Endothelial cell of umbilical vein (primary cell): ENCODE data around the gene DHX30. TPM values are rescaled to one million over a fixed set of nuclear protein-coding genes. Genes with fewer than 3 reads are reported as not detected.

Source experiments
- Bru-seq: library from RNA; stranded (reverse); fragments of 400-500 nt; gene quantifications from one replicate; lab custom pipeline; 2021; lab: Mats Ljungman, UMichigan
- BruChase-seq, 2 experiments: library from RNA; stranded (reverse); fragments of 400-500 nt; gene quantifications; one replicate each; lab custom pipeline; 2021; lab: Mats Ljungman, UMichigan
- BruUV-seq: library from RNA; stranded (reverse); fragments of 400-500 nt; replicated peaks from 2 replicates; lab custom pipeline; 2021; lab: Mats Ljungman, UMichigan
- CTCF ChIA-PET: fragments of 300-600, 350-600 bp; sonication (Branson Sonifier 250); formaldehyde crosslinking; loops from one replicate; lab custom pipeline; 2021; ENCODE audit warnings: antibody characterized with exemption, inconsistent platforms; lab: Charles Lee
- POLR2A ChIA-PET: fragments of 300-600, 350-600 bp; sonication (Branson Sonifier 250); formaldehyde crosslinking; loops from one replicate; lab custom pipeline; 2021; ENCODE audit warnings: antibody characterized with exemption, inconsistent platforms; lab: Charles Lee
- DNase-seq: peaks from one replicate; pipeline ENCODE4 v3.0.0-alpha.2; 2011; ENCODE audit warnings: low read depth, low spot score
- FAIRE-seq: peaks from 2 replicates; lab custom pipeline; 2011; peaks lifted over from hg19 to GRCh38; lab: Jason Lieb, UNC
- H2AFZ ChIP-seq: 2 replicates; pipeline ENCODE4 v1.6.0; 2012; ENCODE audit warnings: low read depth, low read length, control low read depth, inconsistent platforms
- H3K27ac ChIP-seq: 2 replicates; pipeline ENCODE4 v1.5.1; 2011; ENCODE audit warnings: low read depth, mild to moderate bottlenecking, control low read depth, low read length, moderate library complexity; ENCODE audit not compliant: insufficient read depth
- H3K27me3 ChIP-seq, 2 experiments: 2 replicates each; pipeline versions ENCODE4 v1.6.0 to v1.6.1; 2011; ENCODE audit warnings: low read length in 2 of 2, mixed read lengths in 1 of 2; ENCODE audit not compliant: control insufficient read depth in 2 of 2, insufficient read depth in 2 of 2
- H3K36me3 ChIP-seq, 2 experiments: 2 replicates in 1 of 2; 3 replicates in 1 of 2; pipeline ENCODE4 v1.5.1; 2011; ENCODE audit warnings: low read length in 2 of 2, mild to moderate bottlenecking in 1 of 2, moderate library complexity in 1 of 2; ENCODE audit not compliant: control insufficient read depth in 2 of 2, insufficient read depth in 2 of 2; ENCODE audit errors: extremely low read depth in 1 of 2
- H3K4me1 ChIP-seq: 3 replicates; pipeline ENCODE4 v1.5.1; 2011; ENCODE audit warnings: mild to moderate bottlenecking, low read length; ENCODE audit not compliant: control insufficient read depth, insufficient read depth; ENCODE audit errors: extremely low read depth
- H3K4me2 ChIP-seq: 2 replicates; pipeline ENCODE4 v1.6.1; 2011; ENCODE audit warnings: low read length, control low read depth, mixed read lengths; ENCODE audit not compliant: insufficient read depth
- H3K4me3 ChIP-seq, 3 experiments: fragments of 200-600 bp in 1 of 3; sonication (generic), shearing (Covaris generic) in 1 of 3; replicated peaks in 1 of 3; 2 replicates each; pipeline ENCODE4 v1.5.1; 2011 to 2016; ENCODE audit warnings: control low read depth in 3 of 3, low read length in 3 of 3, mild to moderate bottlenecking in 2 of 3, inconsistent platforms in 1 of 3, low read depth in 1 of 3, moderate library complexity in 1 of 3; ENCODE audit not compliant: insufficient read depth in 1 of 3
- H3K79me2 ChIP-seq: 2 replicates; pipeline ENCODE4 v1.6.0; 2012; ENCODE audit warnings: low read length, inconsistent platforms; ENCODE audit not compliant: control insufficient read depth, insufficient read depth
- H3K9ac ChIP-seq: replicated peaks from 2 replicates; pipeline ENCODE3; 2011; ENCODE audit warnings: low read length, control low read depth; ENCODE audit not compliant: insufficient read depth; ENCODE audit errors: extremely low read depth
- H3K9me1 ChIP-seq: replicated peaks from 3 replicates; pipeline ENCODE4 v1.6.0; 2011; ENCODE audit warnings: mild to moderate bottlenecking, low read length; ENCODE audit not compliant: control insufficient read depth, insufficient read depth; ENCODE audit errors: extremely low read depth
- H3K9me3 ChIP-seq: replicated peaks from 2 replicates; pipeline ENCODE4 v1.5.1; 2012; ENCODE audit warnings: low read length, inconsistent platforms; ENCODE audit not compliant: control insufficient read depth, insufficient read depth
- H4K20me1 ChIP-seq: replicated peaks from 2 replicates; pipeline ENCODE3; 2011; ENCODE audit warnings: mild to moderate bottlenecking, low read length; ENCODE audit not compliant: control insufficient read depth, insufficient read depth; ENCODE audit errors: extremely low read depth
- CTCF ChIP-seq, 2 donors: IDR thresholded peaks; 1 replicate in 1 of 2; 2 replicates in 1 of 2; pipeline ENCODE4 v1.5.1; 2011; ENCODE audit warnings: low read length in 2 of 2, mild to moderate bottlenecking in 2 of 2, moderate library complexity in 2 of 2, control low read depth in 1 of 2, inconsistent platforms in 1 of 2, low read depth in 1 of 2; ENCODE audit not compliant: insufficient read depth in 1 of 2; ENCODE audit errors: extremely low read depth in 1 of 2
- EZH2 ChIP-seq: IDR thresholded peaks from 2 replicates; pipeline ENCODE4 v1.6.1; 2012; ENCODE audit warnings: borderline replicate concordance, low read depth, mild to moderate bottlenecking, moderate library complexity, low read length, inconsistent platforms; ENCODE audit not compliant: severe bottlenecking
- FOS ChIP-seq: IDR thresholded peaks from 2 replicates; pipeline ENCODE4 v1.6.1; 2011; ENCODE audit warnings: mild to moderate bottlenecking, low read length, moderate library complexity, borderline replicate concordance; ENCODE audit not compliant: insufficient read depth
- GATA2 ChIP-seq: IDR thresholded peaks from 2 replicates; pipeline ENCODE4 v1.7.0; 2011; ENCODE audit warnings: low read depth, mild to moderate bottlenecking, moderate library complexity, mixed read lengths, low read length; ENCODE audit not compliant: insufficient read length, insufficient read depth
- JUN ChIP-seq: IDR thresholded peaks from 2 replicates; pipeline ENCODE4 v1.6.1; 2011; ENCODE audit warnings: borderline replicate concordance, low read depth; ENCODE audit not compliant: insufficient read length, insufficient read depth
- MAX ChIP-seq: IDR thresholded peaks from 2 replicates; pipeline ENCODE4 v1.6.1; 2011; ENCODE audit not compliant: insufficient read depth, insufficient read length
- MYC ChIP-seq: IDR thresholded peaks from one replicate; pipeline ENCODE4 v1.6.1; 2011; ENCODE audit warnings: mild to moderate bottlenecking, low read depth, low read length
- POLR2A ChIP-seq: IDR thresholded peaks from 2 replicates; pipeline ENCODE4 v1.6.1; 2012; ENCODE audit warnings: low read depth, mild to moderate bottlenecking, control low read depth, low read length
- POLR2AphosphoS5 ChIP-seq: IDR thresholded peaks from 2 replicates; pipeline ENCODE4 v1.6.1; 2012; ENCODE audit warnings: low read depth, mild to moderate bottlenecking, control low read depth, low read length, moderate library complexity; ENCODE audit not compliant: insufficient read depth
- dilution Hi-C: fragments of 300-500 bp; cut with MboI; formaldehyde crosslinking; loops from one replicate; pipeline ENCODE4 v1.15.0; 2019; ENCODE audit warnings: low sequenced_read_pairs; ENCODE audit not compliant: extremely low pct_ligation_motif_present
- intact Hi-C: fragments of 100-400 bp; cut with micrococcal nuclease; formaldehyde crosslinking; loops from one replicate; pipeline ENCODE4 v1.10.0; 2022
- long read RNA-seq: library from polyadenylated mRNA; stranded (forward); transcript quantifications from one replicate; pipeline ENCODE4 v2.0.0, GENCODE V29; 2021
- polyA minus RNA-seq, 3 experiments: library from RNA; depleted of rRNA, polyadenylated mRNA; stranded (reverse); fragments of >200 nt; gene quantifications; 1 replicate in 1 of 3; 2 replicates in 2 of 3; pipeline ENCODE4 v1.2.3, GENCODE V29; 2011
- polyA plus RNA-seq, 4 experiments: library from polyadenylated mRNA; depleted of rRNA in 3 of 4; stranded (reverse) in 3 of 4; unstranded in 1 of 4; fragments of >200 nt; gene quantifications; 2 replicates each; pipeline versions ENCODE4 v1.2.1 to v1.2.3, GENCODE V29; 2011 to 2012; ENCODE audit warnings: missing spikeins in 1 of 4
- total RNA-seq: library from RNA; stranded (reverse); gene quantifications from 2 replicates; pipeline ENCODE4 v1.2.3, GENCODE V29; 2021

Gene DHX30
- total RNA-seq = 85.2 and 86.9 TPM in 2 replicates
- 79.0 and 80.1 TPM in 2 replicates for polyA plus RNA-seq
- 55.6 and 63.3 TPM in 2 replicates for polyA plus RNA-seq (2011; cell fraction: cytosol; rRNA removed)
- polyA plus RNA-seq (2011; cell fraction: nucleus; rRNA removed) = 191 and 198 TPM in 2 replicates
- 43.7 and 46.1 TPM in 2 replicates for polyA plus RNA-seq (2012)
- 76.8 and 84.6 TPM in 2 replicates for polyA minus RNA-seq
- 74.7 TPM for polyA minus RNA-seq (2011; cell fraction: cytosol; rRNA and poly(A)+ RNA removed)
- 80.4 and 81.4 TPM in 2 replicates for polyA minus RNA-seq (2011; cell fraction: nucleus; rRNA and poly(A)+ RNA removed)
- percentile 74 among the genes with signal in this experiment for Bru-seq, nascent RNA
- percentile 82 among the genes with signal in this experiment for BruChase-seq, experiment 1, labeled RNA remaining after a 6-hour chase
- BruChase-seq, experiment 2, labeled RNA remaining after a 2-hour chase = percentile 79 among the genes with signal in this experiment
- long read RNA-seq, full-length matches to known transcripts = 139 of 208 reads
- long read RNA-seq, partial matches to known transcripts = 46 of 208 reads
- long read RNA-seq, other reads (novel, unspliced or antisense) = 23 of 208 reads

GRCh38 chr3:47802734-47803479 is at the start of gene DHX30:
Gene DHX30 (plus strand): TSS chr3:47803138. CDS start chr3:47810684, 7,546 bp downstream.
- peak within 1 kb of the TSS; percentile 61 to 94 (median 89) for H3K4me3 ChIP-seq
- H4K20me1 ChIP-seq = no peaks in the 10 kb centered on the region
- H3K36me3 ChIP-seq = no peaks in the 10 kb centered on the region
- H3K9ac ChIP-seq = peak within 1 kb of the TSS; percentile 83
- H3K27ac ChIP-seq = peak within 1 kb of the TSS; percentile 88
- dilution Hi-C loops (no loop called here), intact Hi-C loops (loop anchor here (1.0 kb wide), 2 partner anchors 22 to 281 kb away; no protein-coding TSS in a partner anchor)
- peaks cover 7% of the 10 kb centered on the region for H3K4me1 ChIP-seq
- TF ChIP-seq JUN = no peak
- no peak for TF ChIP-seq CTCF (IDR thresholded peaks at IDR 0.05; ENCODE audit: extremely low read depth in 1 of 2, insufficient read depth in 1 of 2, low read depth in 1 of 2, low read length in 2 of 2)
- TF ChIP-seq POLR2AphosphoS5 = peak; percentile 90
- TF ChIP-seq MAX = no peak
- no peak for TF ChIP-seq EZH2
- peak; percentile 48 for TF ChIP-seq POLR2A
- TF ChIP-seq GATA2 = no peak
- no peak for TF ChIP-seq MYC
- TF ChIP-seq FOS = no peak
- H3K27me3 ChIP-seq = no peaks in the 10 kb centered on the region
- peak within 1 kb of the TSS; percentile 100 for H3K4me2 ChIP-seq
- ChIA-PET POLR2A (no interaction called here), CTCF (interaction anchor here (0.9 to 2.0 kb wide), 4 partner anchors 22 to 382 kb away, joined by 3 to 9 read pairs (median 4); no protein-coding TSS in a partner anchor)
- H2AFZ ChIP-seq = peak within 1 kb of the TSS; percentile 85
- peak; percentile 57 for FAIRE-seq
- H3K9me3 ChIP-seq = no peaks in the 10 kb centered on the region
- H3K79me2 ChIP-seq = peaks cover 13% of the 10 kb centered on the region
- BruUV-seq = no TSS peak
- H3K9me1 ChIP-seq = no peaks in the 10 kb centered on the region
- peak; percentile 91 for DNase-seq
